WI38 (cell line): ENCODE data around the gene SIT1.

ENCODE experiments used
- H3K4me3 ChIP-seq: 2 replicates; pipeline ENCODE4 v1.5.1; 2011; ENCODE audit warnings: low read depth, mild to moderate bottlenecking, control low read depth, low read length
- CTCF ChIP-seq: IDR thresholded peaks from 2 replicates; pipeline ENCODE4 v1.5.1; 2012; ENCODE audit warnings: low read depth, mild to moderate bottlenecking, control low read depth, low read length

Gene SIT1

GRCh38 chr9:35664531-35665470 is 14.1 kb upstream of the SIT1 start, which contains the start of gene ARHGEF39:
Gene ARHGEF39, minus strand, starts transcription at chr9:35665195. Its CDS starts 26 bp downstream, at chr9:35665169.
- H3K4me3 ChIP-seq = peak within 1 kb of the TSS; percentile 63
- no peak for TF ChIP-seq CTCF

GRCh38 chr9:35662437-35662836 is 11.7 kb upstream of the SIT1 start:
- no peak for TF ChIP-seq CTCF
- no peak overlapping the region for H3K4me3 ChIP-seq

GRCh38 chr9:35661756-35662350 is 11.1 kb upstream of the SIT1 start:
- TF ChIP-seq CTCF = no peak
- H3K4me3 ChIP-seq = no peak overlapping the region

- no peak overlapping the region for H3K4me3 ChIP-seq
Observed at GRCh38 chr9:35660966-35661415, 10.3 kb upstream of the SIT1 start.

GRCh38 chr9:35659340-35659739 is 8.6 kb upstream of the SIT1 start:
- peak overlapping the region; percentile 82 for H3K4me3 ChIP-seq
- TF ChIP-seq CTCF = no peak

More at GRCh38 chr9:35660966-35661415, 10.3 kb upstream of the SIT1 start:
- TF ChIP-seq CTCF = peak; percentile 52

GRCh38 chr9:35658968-35659220 is 8.2 kb upstream of the SIT1 start:
- no peak for TF ChIP-seq CTCF

GRCh38 chr9:35658137-35658967 is 7.6 kb upstream of the SIT1 start, which contains the start of gene CCDC107:
Gene CCDC107, plus strand, starts transcription at chr9:35658292. Its CDS starts 88 bp downstream, at chr9:35658380.
- no peak for TF ChIP-seq CTCF
- H3K4me3 ChIP-seq = peak within 1 kb of the TSS; percentile 82

More at GRCh38 chr9:35658968-35659220, 8.2 kb upstream of the SIT1 start:
- peak overlapping the region; percentile 82 for H3K4me3 ChIP-seq
